Activated naive CD8-positive, alpha-beta T cell treated with anti-CD3 and anti-CD28 coated beads, Interleukin-2, amount 50 U/mL, for 16 hours (primary cell): ENCODE results near the gene TMEM150B.

Source experiments
- DNase-seq: peaks from one replicate; pipeline ENCODE4 v3.0.0-alpha.2; 2020; ENCODE audit warnings: low read depth, low spot score

The TMEM150B gene

GRCh38 chr19:55325172-55325571 lies at the start of gene TMEM150B:
TSS of gene TMEM150B (minus strand) at chr19:55325341. CDS start at chr19:55321036, 4,305 bp downstream.
- no peak for DNase-seq

- no peak for DNase-seq
Observed at GRCh38 chr19:55373993-55374757, 49.0 kb upstream of the TMEM150B start.

GRCh38 chr19:55373306-55373992 lies 48.3 kb upstream of the TMEM150B start:
- DNase-seq: no peak

- no peak for DNase-seq
Observed at GRCh38 chr19:55372316-55373081, 47.4 kb upstream of the TMEM150B start.

GRCh38 chr19:55370305-55370988 lies 45.3 kb upstream of the TMEM150B start, which contains the start of gene IL11:
TSS of gene IL11 (minus strand) at chr19:55370463. CDS start at chr19:55370310, 153 bp downstream.
- no peak for DNase-seq

GRCh38 chr19:55369653-55370304 lies 44.6 kb upstream of the TMEM150B start:
- DNase-seq: no peak

- no peak for DNase-seq
Observed at GRCh38 chr19:55368701-55369563, 43.8 kb upstream of the TMEM150B start.

GRCh38 chr19:55368106-55368505 lies 43.0 kb upstream of the TMEM150B start:
- DNase-seq: no peak

GRCh38 chr19:55366790-55367189 lies 41.6 kb upstream of the TMEM150B start:
- DNase-seq: no peak

- no peak for DNase-seq
Observed at GRCh38 chr19:55365964-55366363, 40.8 kb upstream of the TMEM150B start.

GRCh38 chr19:55365245-55365644 lies 40.1 kb upstream of the TMEM150B start:
- no peak for DNase-seq

- DNase-seq: no peak
Observed at GRCh38 chr19:55362990-55363716, 38.0 kb upstream of the TMEM150B start, which contains the start of gene GARIN5B. TSS of gene GARIN5B (minus strand) at chr19:55363260. CDS start at chr19:55363066, 194 bp downstream.

GRCh38 chr19:55362174-55362989 lies 37.2 kb upstream of the TMEM150B start:
- DNase-seq: no peak

GRCh38 chr19:55360902-55361301 lies 35.8 kb upstream of the TMEM150B start:
- no peak for DNase-seq

- DNase-seq: no peak
Observed at GRCh38 chr19:55358943-55359908, 34.1 kb upstream of the TMEM150B start.

GRCh38 chr19:55358493-55358892 lies 33.4 kb upstream of the TMEM150B start:
- no peak for DNase-seq

GRCh38 chr19:55355213-55355821 lies 30.2 kb upstream of the TMEM150B start:
- no peak for DNase-seq
